B cell (primary cell): ENCODE data around the gene LPCAT4.
"Not testable (repeated sequence)": the region's sequence is repeated elsewhere in the genome, so short reads cannot be mapped to it uniquely, and the experiment has no call there.

ENCODE experiments used
- EZH2 ChIP-seq: IDR thresholded peaks from 2 replicates; pipeline ENCODE4 v1.6.1; 2012; ENCODE audit warnings: borderline replicate concordance, low read depth, mild to moderate bottlenecking, moderate library complexity, low read length; ENCODE audit not compliant: insufficient read depth, poor library complexity, severe bottlenecking
- TF ChIP-seq, protein P1 (sequence below): fragments of 200-600 bp; IDR thresholded peaks from one replicate; pipeline ENCODE4 v1.8.0; 2022; ENCODE audit warnings: antibody characterized with exemption, mild to moderate bottlenecking

DNA sequence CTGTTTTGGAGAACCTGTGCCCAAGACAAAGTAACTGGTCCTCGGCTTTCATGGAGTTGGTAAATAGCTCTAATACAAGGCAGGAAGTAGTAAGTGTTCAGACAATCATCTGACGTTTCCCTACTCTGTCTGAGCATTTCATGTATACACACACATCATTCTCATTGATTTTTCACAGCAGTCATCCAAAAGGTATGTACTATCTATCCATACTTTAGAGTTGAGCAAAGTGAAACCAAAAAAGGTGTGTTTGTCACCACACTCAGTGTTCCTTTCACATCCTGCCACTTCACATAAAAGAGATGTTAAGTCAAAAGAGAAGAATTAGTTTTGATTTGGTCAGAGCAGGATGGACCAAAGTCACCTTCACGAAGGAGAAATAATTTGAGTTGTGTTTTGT is 36.9 kb upstream of the LPCAT4 start:
- TF ChIP-seq, protein P1, sequence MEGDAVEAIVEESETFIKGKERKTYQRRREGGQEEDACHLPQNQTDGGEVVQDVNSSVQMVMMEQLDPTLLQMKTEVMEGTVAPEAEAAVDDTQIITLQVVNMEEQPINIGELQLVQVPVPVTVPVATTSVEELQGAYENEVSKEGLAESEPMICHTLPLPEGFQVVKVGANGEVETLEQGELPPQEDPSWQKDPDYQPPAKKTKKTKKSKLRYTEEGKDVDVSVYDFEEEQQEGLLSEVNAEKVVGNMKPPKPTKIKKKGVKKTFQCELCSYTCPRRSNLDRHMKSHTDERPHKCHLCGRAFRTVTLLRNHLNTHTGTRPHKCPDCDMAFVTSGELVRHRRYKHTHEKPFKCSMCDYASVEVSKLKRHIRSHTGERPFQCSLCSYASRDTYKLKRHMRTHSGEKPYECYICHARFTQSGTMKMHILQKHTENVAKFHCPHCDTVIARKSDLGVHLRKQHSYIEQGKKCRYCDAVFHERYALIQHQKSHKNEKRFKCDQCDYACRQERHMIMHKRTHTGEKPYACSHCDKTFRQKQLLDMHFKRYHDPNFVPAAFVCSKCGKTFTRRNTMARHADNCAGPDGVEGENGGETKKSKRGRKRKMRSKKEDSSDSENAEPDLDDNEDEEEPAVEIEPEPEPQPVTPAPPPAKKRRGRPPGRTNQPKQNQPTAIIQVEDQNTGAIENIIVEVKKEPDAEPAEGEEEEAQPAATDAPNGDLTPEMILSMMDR = not testable (repeated sequence)
- not testable (repeated sequence) for TF ChIP-seq EZH2
